ENCODE data around the gene NR1D2.
"Not testable (repeated sequence)": the region's sequence is repeated elsewhere in the genome, so short reads cannot be mapped to it uniquely, and the experiment has no call there.

The NR1D2 gene

DNA sequence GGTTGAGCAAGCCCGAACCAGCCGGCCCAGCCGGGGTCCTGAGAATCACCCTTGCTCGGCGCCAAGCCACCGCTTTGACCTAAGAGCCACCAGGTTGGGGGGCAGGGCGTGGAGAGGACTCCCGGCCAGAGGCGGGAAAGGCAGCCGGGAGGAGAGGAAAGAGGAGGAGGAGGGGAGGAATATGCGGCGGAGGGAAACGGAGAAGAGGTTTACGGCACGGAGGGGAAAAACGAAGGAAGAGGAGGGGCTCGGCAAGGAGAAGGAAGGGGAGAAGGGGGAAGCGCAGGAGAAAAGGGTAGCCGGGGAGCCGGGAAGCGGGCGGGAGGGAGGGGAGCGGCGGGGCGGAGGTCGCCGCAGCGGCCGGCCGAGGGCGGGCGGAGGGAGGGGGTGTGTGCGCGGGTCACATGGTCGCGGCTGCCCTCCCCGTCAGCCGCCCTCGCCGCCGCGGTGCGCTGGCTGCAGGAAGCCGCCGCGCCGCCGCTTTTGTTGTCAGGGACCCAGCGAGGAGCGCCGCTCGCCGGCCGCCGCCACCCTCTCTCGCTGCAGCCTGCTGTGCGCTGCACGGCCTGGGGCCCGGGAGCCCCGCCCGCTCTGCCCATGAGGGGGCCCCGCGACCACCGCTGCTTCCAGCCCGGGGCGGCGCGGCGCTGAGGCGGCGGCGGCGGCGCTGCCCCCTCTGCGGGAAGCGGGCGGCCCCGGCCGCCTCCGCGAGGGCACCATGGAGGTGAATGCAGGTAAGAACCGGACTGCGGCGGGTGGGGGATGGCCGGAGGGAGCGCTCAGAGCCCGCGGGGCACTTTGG lies at the start of gene NR1D2:
Gene NR1D2 (plus strand): TSS at position 426 of the 802 bp plus-strand sequence. CDS start 293 bp downstream, at position 719.
- H3K36me3 ChIP-seq (ENCODE audit: control insufficient read depth in 1 of 2, insufficient read depth in 2 of 2, low read length in 2 of 2), result no peaks in the 10 kb centered on the region
- peak within 1 kb of the TSS; percentile 79 to 93 for H3K4me3 ChIP-seq (ENCODE audit: low read depth in 1 of 2, low read length in 2 of 2)
- peak within 1 kb of the TSS; percentile 73 to 90 for H3K9ac ChIP-seq (ENCODE audit: low read depth in 1 of 2, low read length in 2 of 2)
- peak within 1 kb of the TSS; percentile 93 for H3K27ac ChIP-seq (ENCODE audit: low read depth, low read length)
- peaks cover 0 to 11% of the 10 kb centered on the region in 2 donors for H3K27me3 ChIP-seq (ENCODE audit: control insufficient read depth in 1 of 2, insufficient read depth in 2 of 2, low read length in 2 of 2)
- no peaks in the 10 kb centered on the region for H3K9me3 ChIP-seq (ENCODE audit: control insufficient read depth in 1 of 2, low read length in 2 of 2)
- peaks cover 35 to 38% of the 10 kb centered on the region in 2 donors for H3K4me1 ChIP-seq (ENCODE audit: control insufficient read depth in 1 of 2, insufficient read depth in 2 of 2, low read length in 2 of 2)

DNA sequence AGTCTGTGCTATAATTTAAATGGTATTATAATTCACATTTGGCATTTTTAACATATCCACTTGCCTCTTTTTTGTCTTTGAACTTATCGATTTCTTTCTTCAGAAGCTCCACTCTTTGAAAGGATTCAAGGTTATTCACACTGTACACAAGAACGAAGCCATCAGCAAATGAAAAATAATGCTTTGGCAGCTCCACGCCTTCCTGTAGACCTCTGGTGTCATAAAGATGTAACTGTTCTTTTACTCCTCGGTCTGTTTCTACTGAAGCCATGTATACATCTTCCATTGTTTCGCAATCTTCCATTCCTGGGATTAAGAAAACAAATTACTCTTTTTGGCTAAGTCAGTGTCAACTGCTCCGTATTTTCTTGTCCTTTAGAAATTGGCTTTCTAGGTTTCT lies 44.3 kb upstream of the NR1D2 start:
- Histone ChIP-seq H3K4me3 (ENCODE audit: low read depth in 1 of 2, low read length in 2 of 2) (no peak overlapping the region), H3K27me3 (ENCODE audit: control insufficient read depth in 1 of 2, insufficient read depth in 2 of 2, low read length in 2 of 2) (no peaks in the 10 kb centered on the region), H3K4me1 (ENCODE audit: control insufficient read depth in 1 of 2, insufficient read depth in 2 of 2, low read length in 2 of 2) (no peaks in the 10 kb centered on the region), H3K9me3 (ENCODE audit: control insufficient read depth in 1 of 2, low read length in 2 of 2) (no peaks in the 10 kb centered on the region), H3K9ac (ENCODE audit: low read depth in 1 of 2, low read length in 2 of 2) (no peak overlapping the region), H3K36me3 (ENCODE audit: control insufficient read depth in 1 of 2, insufficient read depth in 2 of 2, low read length in 2 of 2) (peaks cover 3 to 17% of the 10 kb centered on the region in 2 donors), H3K27ac (ENCODE audit: low read depth, low read length) (no peak overlapping the region)

DNA sequence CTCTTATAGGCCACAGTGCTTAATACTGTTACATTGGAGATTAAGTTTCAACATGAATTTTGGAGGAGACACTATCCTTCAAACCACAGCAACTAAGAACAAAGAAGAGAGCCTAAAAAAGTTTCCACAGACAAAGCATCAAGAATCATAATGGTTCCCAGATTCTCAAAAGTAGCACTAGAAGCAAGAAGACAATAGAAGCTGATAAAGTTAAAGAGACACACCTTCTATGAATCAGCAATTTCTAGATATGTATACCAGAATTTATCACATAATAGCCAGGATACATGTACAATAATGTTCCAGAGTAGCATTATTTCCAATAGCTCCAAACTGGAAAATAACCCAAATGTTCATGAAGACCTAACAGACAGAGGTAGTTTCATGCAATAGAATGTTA lies 40.5 kb upstream of the NR1D2 start:
- no peaks in the 10 kb centered on the region for H3K4me1 ChIP-seq (ENCODE audit: control insufficient read depth in 1 of 2, insufficient read depth in 2 of 2, low read length in 2 of 2)
- H3K9ac ChIP-seq (ENCODE audit: low read depth in 1 of 2, low read length in 2 of 2), result no peak overlapping the region
- H3K27me3 ChIP-seq (ENCODE audit: control insufficient read depth in 1 of 2, insufficient read depth in 2 of 2, low read length in 2 of 2), result no peaks in the 10 kb centered on the region
- H3K27ac ChIP-seq (ENCODE audit: low read depth, low read length), result no peak overlapping the region
- H3K36me3 ChIP-seq (ENCODE audit: control insufficient read depth in 1 of 2, insufficient read depth in 2 of 2, low read length in 2 of 2), result peaks cover 3 to 8% of the 10 kb centered on the region in 2 donors
- H3K4me3 ChIP-seq (ENCODE audit: low read depth in 1 of 2, low read length in 2 of 2), result no peak overlapping the region
- H3K9me3 ChIP-seq (ENCODE audit: control insufficient read depth in 1 of 2, low read length in 2 of 2), result no peaks in the 10 kb centered on the region

DNA sequence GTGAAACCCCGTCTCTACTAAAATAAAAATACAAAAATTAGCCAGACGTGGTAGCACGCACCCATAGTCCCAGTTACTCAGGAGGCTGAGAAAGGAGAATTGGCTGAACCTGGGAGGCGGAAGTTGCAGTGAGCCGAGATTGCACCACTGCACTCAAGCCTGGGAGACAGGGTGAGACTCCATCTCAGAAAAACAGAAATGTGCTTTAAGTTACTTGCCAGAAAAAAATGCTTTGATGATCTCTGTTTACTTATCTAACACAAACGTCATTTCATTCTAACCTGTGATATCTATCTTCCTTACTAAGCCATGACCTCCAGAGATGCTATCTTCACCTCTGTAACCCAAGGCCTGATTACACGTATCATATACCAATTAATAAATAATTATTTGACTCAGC lies 35.7 kb upstream of the NR1D2 start:
- Histone ChIP-seq H3K27me3 (ENCODE audit: control insufficient read depth in 1 of 2, insufficient read depth in 2 of 2, low read length in 2 of 2) (no peaks in the 10 kb centered on the region), H3K4me1 (ENCODE audit: control insufficient read depth in 1 of 2, insufficient read depth in 2 of 2, low read length in 2 of 2) (peaks cover 0 to 6% of the 10 kb centered on the region in 2 donors), H3K9me3 (ENCODE audit: control insufficient read depth in 1 of 2, low read length in 2 of 2) (no peaks in the 10 kb centered on the region), H3K4me3 (ENCODE audit: low read depth in 1 of 2, low read length in 2 of 2) (no peak overlapping the region), H3K27ac (ENCODE audit: low read depth, low read length) (no peak overlapping the region), H3K9ac (ENCODE audit: low read depth in 1 of 2, low read length in 2 of 2) (no peak overlapping the region), H3K36me3 (ENCODE audit: control insufficient read depth in 1 of 2, insufficient read depth in 2 of 2, low read length in 2 of 2) (peaks cover under 1 to 8% of the 10 kb centered on the region in 2 donors)

DNA sequence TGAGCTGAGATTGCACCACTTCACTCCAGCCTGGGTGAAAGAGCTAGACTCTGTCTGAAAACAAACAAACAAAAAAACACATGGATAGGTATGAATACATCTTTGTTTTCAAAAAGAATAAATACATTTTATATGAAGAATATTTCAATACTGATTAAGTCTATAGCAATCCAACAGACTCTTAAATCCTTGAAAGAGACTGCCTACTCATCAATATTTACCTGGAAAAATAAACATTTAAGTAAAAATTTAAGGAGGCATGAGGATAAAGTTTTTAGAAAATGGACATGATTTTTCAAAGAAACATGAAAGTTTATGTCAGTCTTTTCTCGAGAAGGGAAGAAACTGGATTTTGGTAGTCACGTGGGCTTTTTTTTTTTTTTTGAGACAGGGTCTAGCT lies 33.7 kb upstream of the NR1D2 start:
- H3K4me1 ChIP-seq (ENCODE audit: control insufficient read depth in 1 of 2, insufficient read depth in 2 of 2, low read length in 2 of 2), result peaks cover 11 to 16% of the 10 kb centered on the region in 2 donors
- peaks cover 0 to 8% of the 10 kb centered on the region in 2 donors for H3K36me3 ChIP-seq (ENCODE audit: control insufficient read depth in 1 of 2, insufficient read depth in 2 of 2, low read length in 2 of 2)
- H3K27ac ChIP-seq (ENCODE audit: low read depth, low read length), result no peak overlapping the region
- H3K4me3 ChIP-seq (ENCODE audit: low read depth in 1 of 2, low read length in 2 of 2), result no peak overlapping the region
- H3K27me3 ChIP-seq (ENCODE audit: control insufficient read depth in 1 of 2, insufficient read depth in 2 of 2, low read length in 2 of 2), result no peaks in the 10 kb centered on the region
- H3K9me3 ChIP-seq (ENCODE audit: control insufficient read depth in 1 of 2, low read length in 2 of 2), result no peaks in the 10 kb centered on the region
- H3K9ac ChIP-seq (ENCODE audit: low read depth in 1 of 2, low read length in 2 of 2), result no peak overlapping the region

DNA sequence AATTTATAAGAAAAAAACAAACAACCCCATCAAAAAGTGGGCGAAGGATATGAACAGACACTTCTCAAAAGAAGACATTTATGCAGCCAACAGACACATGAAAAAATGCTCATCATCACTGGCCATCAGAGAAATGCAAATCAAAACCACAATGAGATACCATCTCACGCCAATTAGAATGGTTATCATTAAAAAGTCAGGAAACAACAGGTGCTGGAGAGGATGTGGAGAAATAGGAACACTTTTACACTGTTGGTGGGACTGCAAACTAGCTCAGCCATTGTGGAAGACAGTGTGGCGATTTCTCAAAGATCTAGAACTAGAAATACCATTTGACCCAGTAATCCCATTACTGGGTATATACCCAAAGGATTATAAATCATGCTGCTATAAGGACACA lies 32.8 kb upstream of the NR1D2 start:
- H3K4me1 ChIP-seq (ENCODE audit: control insufficient read depth in 1 of 2, insufficient read depth in 2 of 2, low read length in 2 of 2), result peaks cover 11 to 16% of the 10 kb centered on the region in 2 donors
- H3K9me3 ChIP-seq (ENCODE audit: control insufficient read depth in 1 of 2, low read length in 2 of 2); H3K27ac ChIP-seq (ENCODE audit: low read depth, low read length); H3K9ac ChIP-seq (ENCODE audit: low read depth in 1 of 2, low read length in 2 of 2); H3K36me3 ChIP-seq (ENCODE audit: control insufficient read depth in 1 of 2, insufficient read depth in 2 of 2, low read length in 2 of 2); H3K4me3 ChIP-seq (ENCODE audit: low read depth in 1 of 2, low read length in 2 of 2); H3K27me3 ChIP-seq (ENCODE audit: control insufficient read depth in 1 of 2, insufficient read depth in 2 of 2, low read length in 2 of 2): not testable (repeated sequence)

DNA sequence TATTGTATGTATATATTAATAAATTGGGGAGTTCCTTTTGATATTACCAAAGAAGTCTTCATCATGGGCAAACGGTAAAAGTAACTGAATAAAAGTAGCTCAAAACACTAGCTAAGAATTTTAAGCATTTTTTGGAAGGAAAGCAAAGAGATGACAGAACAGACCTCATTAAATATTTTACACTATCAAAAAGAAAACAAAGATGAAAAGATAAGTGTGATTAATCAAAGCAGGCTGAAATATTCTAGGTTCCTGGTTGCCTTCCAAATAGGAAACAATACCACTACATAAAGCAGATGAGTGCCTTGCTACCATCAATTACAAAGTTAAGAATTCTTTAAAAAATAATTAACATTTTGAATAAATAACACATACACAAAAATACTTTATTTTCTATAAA lies 31.9 kb upstream of the NR1D2 start:
- H3K9me3 ChIP-seq (ENCODE audit: control insufficient read depth in 1 of 2, low read length in 2 of 2), result no peaks in the 10 kb centered on the region
- no peak overlapping the region for H3K4me3 ChIP-seq (ENCODE audit: low read depth in 1 of 2, low read length in 2 of 2)
- H3K27ac ChIP-seq (ENCODE audit: low read depth, low read length), result no peak overlapping the region
- H3K9ac ChIP-seq (ENCODE audit: low read depth in 1 of 2, low read length in 2 of 2), result no peak overlapping the region
- peaks cover 0 to 11% of the 10 kb centered on the region in 2 donors for H3K36me3 ChIP-seq (ENCODE audit: control insufficient read depth in 1 of 2, insufficient read depth in 2 of 2, low read length in 2 of 2)
- peaks cover 14 to 19% of the 10 kb centered on the region in 2 donors for H3K4me1 ChIP-seq (ENCODE audit: control insufficient read depth in 1 of 2, insufficient read depth in 2 of 2, low read length in 2 of 2)
- no peaks in the 10 kb centered on the region for H3K27me3 ChIP-seq (ENCODE audit: control insufficient read depth in 1 of 2, insufficient read depth in 2 of 2, low read length in 2 of 2)

DNA sequence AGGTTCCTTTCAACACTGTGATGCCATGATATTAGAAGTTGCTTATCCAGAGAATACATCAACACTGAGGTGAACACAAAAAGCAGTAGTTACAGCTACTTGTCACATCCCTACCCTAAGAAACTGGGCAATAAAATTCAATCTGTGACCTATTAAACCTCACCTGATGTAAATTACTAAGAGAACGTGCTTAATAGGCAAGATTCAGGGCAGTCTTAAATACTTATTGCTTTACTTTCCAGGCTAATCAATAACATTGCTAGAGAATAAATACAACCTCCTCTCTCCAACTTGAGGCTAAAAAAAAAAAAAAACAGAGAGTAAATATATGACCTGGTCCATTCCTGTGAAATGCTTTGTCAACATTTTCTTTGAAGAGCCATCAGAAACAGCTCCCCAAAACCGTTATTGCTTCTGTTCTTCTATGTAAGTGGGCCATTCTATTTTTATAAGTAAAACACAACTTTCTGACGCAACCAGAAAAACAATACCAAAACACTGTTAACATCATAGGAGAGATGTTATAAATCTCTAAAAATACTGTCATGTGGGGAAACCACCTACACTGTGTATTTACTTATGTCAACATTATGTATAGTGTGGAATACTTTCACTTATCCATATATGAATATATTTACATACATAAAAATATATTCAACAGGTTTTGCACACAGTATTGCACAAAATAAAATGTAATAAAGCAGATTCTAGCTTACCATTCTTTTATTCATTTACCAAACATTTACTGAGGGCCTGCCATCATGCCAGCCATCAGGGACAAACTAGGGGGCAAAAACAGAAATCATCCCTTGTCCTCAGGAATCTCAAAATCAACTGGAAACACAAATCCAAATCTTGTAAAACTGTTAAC lies 31.0 kb upstream of the NR1D2 start:
- H3K9ac ChIP-seq (ENCODE audit: low read depth in 1 of 2, low read length in 2 of 2), result no peak overlapping the region
- H3K27ac ChIP-seq (ENCODE audit: low read depth, low read length), result no peak overlapping the region

DNA sequence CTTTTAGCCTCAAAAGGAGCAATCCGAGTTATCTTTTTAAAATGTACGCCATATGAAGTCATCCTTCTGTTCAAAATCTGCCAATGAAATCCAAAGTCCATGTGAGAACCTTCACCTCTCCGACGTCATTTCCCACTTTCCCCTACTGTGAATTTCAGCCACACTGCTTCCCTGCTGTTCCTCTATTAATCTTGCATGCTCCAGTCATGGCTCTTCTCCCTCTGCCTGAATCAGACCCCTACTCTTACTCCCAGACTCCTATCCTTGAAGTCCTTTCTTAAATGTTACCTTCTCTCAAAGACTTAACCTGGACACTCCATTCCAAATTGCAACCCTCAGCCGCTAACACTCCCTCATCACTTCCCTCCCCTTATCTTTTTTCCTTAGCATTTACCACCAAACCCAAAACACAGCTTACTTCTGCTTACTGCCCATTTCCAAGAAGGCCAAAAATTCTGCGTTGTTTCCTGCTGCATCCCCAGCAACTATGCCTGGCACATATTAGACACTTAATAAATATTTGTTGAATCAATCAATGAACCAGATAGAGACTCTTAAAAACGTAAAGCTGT lies 29.5 kb upstream of the NR1D2 start:
- Histone ChIP-seq H3K27ac (ENCODE audit: low read depth, low read length) (no peak overlapping the region), H3K36me3 (ENCODE audit: control insufficient read depth in 1 of 2, insufficient read depth in 2 of 2, low read length in 2 of 2) (peaks cover 15 to 22% of the 10 kb centered on the region in 2 donors), H3K4me1 (ENCODE audit: control insufficient read depth in 1 of 2, insufficient read depth in 2 of 2, low read length in 2 of 2) (peaks cover 21 to 27% of the 10 kb centered on the region in 2 donors), H3K27me3 (ENCODE audit: control insufficient read depth in 1 of 2, insufficient read depth in 2 of 2, low read length in 2 of 2) (no peaks in the 10 kb centered on the region), H3K9ac (ENCODE audit: low read depth in 1 of 2, low read length in 2 of 2) (peak overlapping the region; percentile 94 to 99), H3K4me3 (ENCODE audit: low read depth in 1 of 2, low read length in 2 of 2) (peak overlapping the region; percentile 97 to 98), H3K9me3 (ENCODE audit: control insufficient read depth in 1 of 2, low read length in 2 of 2) (no peaks in the 10 kb centered on the region)

More for the DNA sequence above, 31.0 kb upstream of the NR1D2 start:
- Histone ChIP-seq H3K4me1 (ENCODE audit: control insufficient read depth in 1 of 2, insufficient read depth in 2 of 2, low read length in 2 of 2) (peaks cover 21 to 27% of the 10 kb centered on the region in 2 donors), H3K4me3 (ENCODE audit: low read depth in 1 of 2, low read length in 2 of 2) (no peak overlapping the region), H3K9me3 (ENCODE audit: control insufficient read depth in 1 of 2, low read length in 2 of 2) (no peaks in the 10 kb centered on the region), H3K27me3 (ENCODE audit: control insufficient read depth in 1 of 2, insufficient read depth in 2 of 2, low read length in 2 of 2) (no peaks in the 10 kb centered on the region), H3K36me3 (ENCODE audit: control insufficient read depth in 1 of 2, insufficient read depth in 2 of 2, low read length in 2 of 2) (peaks cover 9 to 19% of the 10 kb centered on the region in 2 donors)

All from duodenal mucosa (tissue), 2 donors.